ENCODE measurements around the gene SPRED3.
"Not testable (repeated sequence)": the region's sequence is repeated elsewhere in the genome, so short reads cannot be mapped to it uniquely, and the experiment has no call there.

Gene SPRED3

DNA sequence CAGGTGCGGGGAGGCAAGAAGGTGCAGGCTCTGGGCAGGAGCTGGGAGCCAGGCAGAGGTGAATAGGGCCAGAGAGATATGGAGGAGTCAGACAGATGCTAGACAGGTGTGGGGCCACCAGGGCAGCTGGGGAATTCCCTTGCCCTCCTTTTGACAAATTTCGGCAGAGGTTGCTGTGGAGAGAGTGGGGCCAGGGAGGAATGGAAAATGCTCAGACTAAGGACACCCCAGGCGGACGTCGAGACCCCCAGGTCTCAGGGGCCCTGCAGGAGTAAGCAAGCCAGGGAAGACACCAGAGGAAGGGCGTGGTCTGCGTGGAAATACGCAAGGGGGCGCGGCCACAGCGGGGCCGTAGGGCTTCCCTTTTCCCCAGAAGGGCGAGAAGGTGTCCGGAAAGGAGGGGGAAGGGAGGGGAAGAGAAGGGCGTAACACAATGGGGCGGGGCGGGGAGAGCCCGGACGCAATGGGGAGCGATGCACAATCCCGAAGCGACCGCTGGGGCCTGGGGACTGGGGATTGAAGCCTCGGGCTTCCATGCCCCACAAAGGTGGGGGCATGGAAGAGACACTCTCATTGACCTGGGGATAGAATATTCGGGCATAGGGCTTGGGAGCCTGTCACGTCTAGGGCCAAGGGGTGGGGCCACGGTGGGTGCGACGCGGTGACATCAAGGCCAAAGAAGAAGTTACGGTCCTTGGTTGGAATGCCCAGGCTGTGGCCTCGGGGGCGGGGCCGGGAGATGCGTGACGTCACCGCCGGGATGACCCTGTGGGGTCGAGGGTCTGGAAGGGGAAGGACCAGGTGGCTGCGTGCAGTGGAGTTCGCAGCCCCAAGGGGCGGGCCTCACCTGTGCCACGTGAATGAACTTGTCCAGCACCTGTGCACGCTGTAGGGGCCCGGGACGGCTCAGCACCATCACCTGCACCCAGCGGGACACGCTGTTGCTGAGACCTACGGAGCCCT lies 29.3 kb downstream of the SPRED3 start:
- DNase-seq (ENCODE audit: low spot score), result peak; percentile 87

DNA sequence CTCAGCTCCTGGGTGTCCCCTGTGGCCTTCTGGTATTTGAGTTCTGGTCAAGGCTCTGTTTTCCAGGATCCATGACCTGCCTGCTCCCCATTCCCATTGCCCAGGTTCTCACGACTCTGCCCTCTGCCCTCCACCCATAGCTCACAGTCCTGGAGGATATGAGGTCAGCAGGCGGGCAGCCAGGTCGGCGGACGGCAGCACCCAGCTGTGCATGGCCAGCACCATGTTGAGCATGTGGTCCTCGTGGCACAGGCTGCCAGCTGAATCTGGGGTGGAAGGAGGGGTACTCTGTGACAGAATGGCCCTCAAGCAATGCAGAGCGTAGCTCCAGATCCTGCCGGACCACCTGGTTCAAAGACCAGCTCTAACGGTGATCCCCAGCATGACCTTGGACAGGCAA lies 32.4 kb downstream of the SPRED3 start:
- no peak for DNase-seq (ENCODE audit: low spot score)

DNA sequence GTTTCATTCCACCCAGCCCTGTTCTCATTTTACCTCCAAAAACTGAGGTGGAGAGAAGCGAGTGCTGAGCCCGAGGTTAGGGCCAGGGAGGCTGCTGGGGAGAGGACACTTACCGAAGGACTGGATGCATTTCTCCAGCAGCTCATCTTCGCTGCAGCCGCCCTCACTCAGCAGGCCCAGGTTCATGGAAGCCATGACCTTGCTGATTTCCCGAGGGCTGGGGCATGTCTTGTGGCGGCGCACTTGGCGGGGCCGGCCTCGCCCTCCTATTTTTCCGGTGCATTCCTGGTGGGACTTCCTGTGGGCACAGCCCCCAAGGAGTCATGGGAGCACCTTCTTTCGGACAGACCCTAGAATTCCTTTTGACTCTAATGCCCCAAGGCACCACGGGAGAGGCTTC lies 33.4 kb downstream of the SPRED3 start:
- no peak for DNase-seq (ENCODE audit: low spot score)

DNA sequence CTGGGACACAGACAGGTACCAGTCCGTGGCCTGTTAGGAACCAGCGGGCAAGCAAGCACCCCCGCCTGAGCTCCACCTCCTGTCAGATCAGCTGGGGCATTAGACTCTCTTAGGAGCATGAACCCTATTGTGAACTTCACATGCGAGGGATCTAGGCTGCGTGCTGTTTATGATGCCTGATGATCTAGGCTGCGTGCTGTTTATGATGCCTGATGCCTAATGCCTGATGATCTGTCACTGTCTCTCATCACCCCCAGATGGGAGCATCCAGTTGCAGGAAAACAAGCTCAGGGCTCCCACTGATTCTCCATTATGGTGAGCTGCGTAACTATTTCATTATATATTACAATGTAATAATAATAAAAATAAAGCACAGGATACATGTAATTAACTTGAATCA lies 33.9 kb downstream of the SPRED3 start:
- DNase-seq (ENCODE audit: low spot score), result no peak

DNA sequence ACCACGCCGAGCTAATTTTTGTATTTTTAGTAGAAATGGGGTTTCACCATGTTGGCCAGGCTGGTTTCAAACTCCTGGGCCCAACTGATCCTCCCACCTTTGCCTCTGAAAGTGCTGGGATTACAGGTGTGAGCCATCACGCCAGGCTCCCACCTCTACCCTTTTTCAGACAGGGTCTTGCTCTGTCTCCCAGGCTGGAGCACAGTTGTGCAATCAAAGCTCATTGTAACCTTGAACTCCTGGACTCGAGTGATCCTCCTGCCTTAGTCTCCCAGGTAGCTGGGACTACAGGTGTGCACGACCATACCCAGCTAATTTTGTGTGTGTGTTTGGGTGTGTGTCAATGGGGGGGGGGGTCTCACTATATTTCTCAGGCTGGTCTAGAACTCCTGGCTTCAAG lies 35.8 kb downstream of the SPRED3 start:
- DNase-seq (ENCODE audit: low spot score), result no peak

- DNase-seq (ENCODE audit: low spot score), result no peak
Measured at GRCh38 chr19:38425222-38425809, 36.8 kb downstream of the SPRED3 start.

DNA sequence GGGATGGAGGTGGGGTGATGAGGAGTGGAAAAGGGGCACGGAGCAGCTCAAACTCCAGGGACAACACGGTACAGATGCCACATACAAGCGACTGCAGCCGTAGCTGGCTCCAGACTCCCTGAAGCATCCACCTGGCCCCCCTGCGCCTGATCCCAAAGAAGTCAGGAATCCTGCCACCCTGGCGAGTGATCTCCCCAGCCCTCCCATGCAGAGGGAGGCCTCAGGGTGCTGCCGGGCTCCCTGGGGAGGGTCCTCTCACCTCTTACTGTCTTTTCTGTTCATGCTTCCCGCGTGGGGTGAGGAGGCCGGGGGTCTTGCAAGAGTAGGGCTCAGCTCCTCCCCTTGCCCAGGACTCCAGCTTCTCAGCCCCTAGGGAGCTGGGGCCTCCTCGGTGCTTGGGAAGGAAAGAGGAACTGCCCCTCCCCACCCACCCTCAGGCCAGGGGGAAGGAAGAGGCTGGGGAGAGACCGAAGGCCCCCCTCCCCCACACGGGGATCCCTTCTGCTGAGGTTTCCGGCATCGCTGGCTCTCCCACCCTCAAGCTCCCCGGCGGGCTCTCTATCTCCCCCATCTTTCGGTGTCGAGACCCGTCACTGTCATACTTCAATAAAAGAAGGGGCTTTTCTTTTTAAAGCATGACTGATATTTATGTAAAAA lies 37.4 kb downstream of the SPRED3 start, which contains the start of gene RASGRP4:
RASGRP4 (minus strand) TSS at position 410 of the 657 bp plus-strand sequence; CDS start at position 282, 128 bp downstream.
- DNase-seq (ENCODE audit: low spot score), result no peak

GRCh38 chr19:38427035-38427677 lies 38.7 kb downstream of the SPRED3 start:
- DNase-seq (ENCODE audit: low spot score), result not testable (repeated sequence)

- DNase-seq (ENCODE audit: low spot score), result no peak
Measured at GRCh38 chr19:38429055-38429810, 40.7 kb downstream of the SPRED3 start.

GRCh38 chr19:38429811-38430156 lies 41.3 kb downstream of the SPRED3 start:
- no peak for DNase-seq (ENCODE audit: low spot score)

DNA sequence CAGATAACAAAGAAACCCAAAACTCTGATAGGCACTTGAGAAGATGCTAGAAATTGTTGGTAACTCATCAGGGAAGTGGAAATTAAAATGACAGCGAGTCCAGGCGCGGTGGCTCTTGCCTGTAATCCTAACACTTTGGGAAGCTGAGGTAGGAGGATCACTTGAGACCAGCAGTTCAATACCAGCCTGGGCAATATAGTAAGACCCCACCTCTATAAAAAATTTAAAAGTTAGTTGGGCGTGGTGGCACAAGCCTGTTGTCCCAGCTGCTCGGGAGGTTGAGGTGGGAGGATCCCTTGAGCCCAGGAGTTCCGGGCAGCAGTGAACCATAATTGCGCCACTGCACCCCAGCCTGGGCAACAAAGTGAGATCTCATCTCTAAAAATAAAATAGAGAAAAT lies 42.4 kb downstream of the SPRED3 start:
- DNase-seq (ENCODE audit: low spot score), result no peak

- DNase-seq (ENCODE audit: low spot score), result no peak
Measured at GRCh38 chr19:38433268-38433733, 44.8 kb downstream of the SPRED3 start, which contains the start of gene RYR1. TSS of gene RYR1 (plus strand) at chr19:38433691. CDS start at chr19:38433830, 139 bp downstream.

GRCh38 chr19:38434549-38435051 lies 46.1 kb downstream of the SPRED3 start:
- DNase-seq (ENCODE audit: low spot score), result no peak

DNA sequence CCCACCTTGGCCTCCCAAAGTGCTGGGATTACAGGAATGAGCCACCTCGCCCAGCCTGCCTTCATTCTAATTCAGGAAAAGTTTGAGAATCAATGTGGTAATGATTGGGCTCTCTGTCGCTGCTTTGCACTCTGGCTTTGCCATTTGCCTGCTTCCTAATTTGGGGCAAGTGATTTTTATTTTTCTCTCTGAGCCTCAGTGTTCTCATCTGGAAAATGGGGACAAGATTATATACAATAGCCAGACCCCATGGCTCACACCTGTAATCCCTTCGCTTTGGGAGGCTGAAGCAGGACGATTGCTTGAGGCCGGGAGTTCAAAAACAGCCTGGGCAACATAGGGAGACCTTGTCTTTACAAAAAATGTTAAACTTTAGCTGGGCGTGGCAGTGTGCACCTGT lies 48.8 kb downstream of the SPRED3 start:
- no peak for DNase-seq (ENCODE audit: low spot score)

DNA sequence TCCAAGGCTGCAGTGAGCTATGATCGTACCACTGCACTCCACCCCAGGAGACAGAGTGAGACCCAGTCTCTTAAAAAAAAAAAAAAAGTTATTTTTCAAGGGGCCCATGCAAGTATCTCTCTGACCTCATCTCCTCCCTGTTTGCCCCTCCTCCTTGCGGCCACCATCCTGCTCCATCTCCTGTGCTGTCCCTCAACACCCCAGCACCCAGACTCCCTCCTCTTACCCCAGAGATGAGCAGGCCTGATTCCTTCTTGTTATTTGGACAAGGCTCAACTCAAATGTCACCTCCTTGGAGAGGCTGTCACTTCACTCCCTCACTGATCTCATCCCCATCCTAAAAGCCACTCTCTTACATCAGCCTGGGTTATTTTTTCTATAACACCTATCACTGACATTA lies 49.4 kb downstream of the SPRED3 start:
- DNase-seq (ENCODE audit: low spot score), result no peak

- DNase-seq (ENCODE audit: low spot score), result no peak
Measured at GRCh38 chr19:38440592-38440991, 52.1 kb downstream of the SPRED3 start.

GRCh38 chr19:38441657-38442348 lies 53.3 kb downstream of the SPRED3 start:
- DNase-seq (ENCODE audit: low spot score), result no peak

- DNase-seq (ENCODE audit: low spot score), result no peak
Measured at GRCh38 chr19:38442736-38443135, 54.2 kb downstream of the SPRED3 start.

DNA sequence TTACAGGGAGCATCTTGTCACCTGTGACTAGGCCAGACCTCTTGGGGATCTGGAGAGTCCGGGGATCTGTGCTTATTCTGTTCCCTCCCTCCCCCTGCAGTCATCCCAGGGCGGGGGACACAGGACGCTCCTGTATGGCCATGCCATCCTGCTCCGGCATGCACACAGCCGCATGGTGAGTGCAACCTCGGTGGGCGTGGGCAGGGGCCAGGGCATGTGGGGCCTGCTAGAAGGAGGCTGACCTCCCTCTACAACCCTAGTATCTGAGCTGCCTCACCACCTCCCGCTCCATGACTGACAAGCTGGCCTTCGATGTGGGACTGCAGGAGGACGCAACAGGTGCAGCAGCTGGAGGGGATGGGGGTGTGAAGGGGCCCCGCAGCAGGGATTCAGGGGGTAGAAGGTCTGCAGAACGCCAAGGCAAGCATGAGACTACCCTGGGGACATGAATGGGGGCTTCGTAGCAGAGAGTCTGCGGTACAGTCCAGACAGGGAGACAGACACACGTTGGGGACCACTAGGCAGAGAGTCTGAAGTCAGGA lies 55.0 kb downstream of the SPRED3 start:
- DNase-seq (ENCODE audit: low spot score), result no peak

GRCh38 chr19:38444026-38444425 lies 55.5 kb downstream of the SPRED3 start:
- DNase-seq (ENCODE audit: low spot score), result no peak

Measured in SW480 (cell line).